BJ (cell line): Measurements from ENCODE around the gene RFTN2. TPM values are rescaled to one million over a fixed set of nuclear protein-coding genes. Genes with fewer than 3 reads are reported as not detected.

Experiments used
- CTCF ChIA-PET: fragments of 350-600 bp; formaldehyde crosslinking; extraction: SDS; loops from one replicate; lab custom pipeline; 2021; ENCODE audit warnings: antibody characterized with exemption, inconsistent platforms; lab: Yijun Ruan, JAX
- POLR2A ChIA-PET: fragments of 300-600 bp; sonication (Branson Sonifier 250); formaldehyde crosslinking; extraction: SDS; loops from one replicate; lab custom pipeline; 2021; ENCODE audit warnings: antibody characterized with exemption; lab: Charles Lee
- DNase-seq: peaks from one replicate; pipeline ENCODE4 v3.0.0-alpha.2; 2011; ENCODE audit warnings: low read depth
- H3K27me3 ChIP-seq: 2 replicates; pipeline ENCODE4 v1.6.0; 2011; ENCODE audit warnings: low read length; ENCODE audit not compliant: control insufficient read depth, insufficient read depth
- H3K36me3 ChIP-seq: 2 replicates; pipeline ENCODE4 v1.5.1; 2011; ENCODE audit warnings: low read length; ENCODE audit not compliant: control insufficient read depth, insufficient read depth
- H3K4me3 ChIP-seq: 2 replicates; pipeline ENCODE4 v1.5.1; 2011; ENCODE audit warnings: low read depth, mild to moderate bottlenecking, control low read depth, low read length
- polyA plus RNA-seq: library from polyadenylated mRNA; depleted of rRNA; stranded (reverse); fragments of >200 nt; gene quantifications from 2 replicates; pipeline ENCODE4 v1.2.3, GENCODE V29; 2011
- TF ChIP-seq, protein P1 (sequence below): IDR thresholded peaks from 2 replicates; pipeline ENCODE4 v1.5.1; 2011; ENCODE audit warnings: low read depth, mild to moderate bottlenecking, control low read depth, inconsistent platforms, low read length, moderate library complexity; ENCODE audit not compliant: insufficient read depth

The RFTN2 gene
- polyA plus RNA-seq, 1 experiment = 0.16 TPM

GRCh38 chr2:197677483-197677882, 2.1 kb upstream of the RFTN2 start:
- TF ChIP-seq, protein P1, sequence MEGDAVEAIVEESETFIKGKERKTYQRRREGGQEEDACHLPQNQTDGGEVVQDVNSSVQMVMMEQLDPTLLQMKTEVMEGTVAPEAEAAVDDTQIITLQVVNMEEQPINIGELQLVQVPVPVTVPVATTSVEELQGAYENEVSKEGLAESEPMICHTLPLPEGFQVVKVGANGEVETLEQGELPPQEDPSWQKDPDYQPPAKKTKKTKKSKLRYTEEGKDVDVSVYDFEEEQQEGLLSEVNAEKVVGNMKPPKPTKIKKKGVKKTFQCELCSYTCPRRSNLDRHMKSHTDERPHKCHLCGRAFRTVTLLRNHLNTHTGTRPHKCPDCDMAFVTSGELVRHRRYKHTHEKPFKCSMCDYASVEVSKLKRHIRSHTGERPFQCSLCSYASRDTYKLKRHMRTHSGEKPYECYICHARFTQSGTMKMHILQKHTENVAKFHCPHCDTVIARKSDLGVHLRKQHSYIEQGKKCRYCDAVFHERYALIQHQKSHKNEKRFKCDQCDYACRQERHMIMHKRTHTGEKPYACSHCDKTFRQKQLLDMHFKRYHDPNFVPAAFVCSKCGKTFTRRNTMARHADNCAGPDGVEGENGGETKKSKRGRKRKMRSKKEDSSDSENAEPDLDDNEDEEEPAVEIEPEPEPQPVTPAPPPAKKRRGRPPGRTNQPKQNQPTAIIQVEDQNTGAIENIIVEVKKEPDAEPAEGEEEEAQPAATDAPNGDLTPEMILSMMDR = no peak
- Histone ChIP-seq H3K36me3 (no peaks in the 10 kb centered on the region), H3K27me3 (no peaks in the 10 kb centered on the region), H3K4me3 (no peak overlapping the region)
- ChIA-PET CTCF (no interaction called here), POLR2A (no interaction called here)
- no peak for DNase-seq

DNA sequence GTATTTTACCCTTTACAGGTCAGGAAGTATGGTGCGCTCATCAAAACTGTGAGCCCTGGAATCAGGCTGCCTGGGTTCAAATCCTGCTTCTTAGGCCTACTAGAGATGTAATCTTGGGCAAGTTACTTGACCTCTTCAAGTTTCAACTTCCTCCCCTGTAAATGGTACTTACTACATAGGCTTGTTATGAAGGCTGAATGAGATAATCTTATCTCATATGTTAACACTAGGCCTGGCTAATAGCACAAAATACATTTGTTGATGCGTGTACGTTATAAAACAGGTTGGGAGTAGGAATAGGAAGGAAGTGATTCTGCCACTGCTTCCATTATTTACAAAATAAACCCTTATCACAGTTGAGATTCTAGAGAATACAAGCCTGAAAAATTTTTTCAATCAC, 1.7 kb upstream of the RFTN2 start:
- Histone ChIP-seq H3K36me3 (no peaks in the 10 kb centered on the region), H3K27me3 (no peaks in the 10 kb centered on the region), H3K4me3 (no peak overlapping the region)
- ChIA-PET POLR2A (no interaction called here), CTCF (no interaction called here)
- TF ChIP-seq, protein P1 = no peak
- no peak for DNase-seq

DNA sequence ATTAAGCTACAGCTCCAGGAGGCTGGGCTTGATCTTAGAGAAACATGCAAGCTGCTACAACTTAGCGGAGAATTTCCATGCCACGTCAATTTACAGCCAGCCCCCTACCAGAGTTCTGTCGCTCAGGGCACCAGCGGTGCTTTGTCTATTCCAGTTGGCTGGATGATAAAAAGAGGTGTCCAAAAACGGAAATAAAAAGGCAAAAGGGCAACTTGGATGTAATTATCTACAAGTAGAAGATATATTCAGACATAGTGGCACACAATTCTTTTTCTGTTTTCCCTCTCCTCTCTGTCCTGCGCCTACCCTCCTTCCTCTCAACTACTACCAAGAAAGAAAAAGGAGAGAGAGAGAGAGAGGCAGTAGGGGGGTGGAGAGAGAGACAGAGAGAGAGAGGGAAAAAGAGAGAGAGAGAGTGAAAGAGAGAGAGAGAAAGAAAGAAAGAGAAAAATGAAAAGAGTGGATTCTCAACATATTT, 363 bp upstream of the RFTN2 start:
- no peaks in the 10 kb centered on the region for H3K27me3 ChIP-seq
- H3K4me3 ChIP-seq = peak overlapping the region; percentile 37
- DNase-seq = no peak
- ChIA-PET CTCF (interaction anchor here (1.2 kb wide), 1 partner anchor 17 kb away, joined by 3 read pairs; no protein-coding TSS in a partner anchor), POLR2A (interaction anchor here (0.6 kb wide), 1 partner anchor 35 kb away, joined by 3 read pairs; no protein-coding TSS in a partner anchor)
- TF ChIP-seq, protein P1 = no peak
- H3K36me3 ChIP-seq = no peaks in the 10 kb centered on the region

GRCh38 chr2:197674591-197674990, 796 bp downstream of the RFTN2 start:
- POLR2A ChIA-PET = no interaction called here
- no peak for DNase-seq
- no peaks in the 10 kb centered on the region for H3K36me3 ChIP-seq
- CTCF ChIA-PET = no interaction called here
- H3K4me3 ChIP-seq = no peak overlapping the region
- no peaks in the 10 kb centered on the region for H3K27me3 ChIP-seq
- TF ChIP-seq, protein P1 = no peak

GRCh38 chr2:197674060-197674459, 1.3 kb downstream of the RFTN2 start:
- CTCF ChIA-PET = no interaction called here
- no peak for DNase-seq

More at GRCh38 chr2:197674060-197674459, 1.3 kb downstream of the RFTN2 start:
- Histone ChIP-seq H3K27me3 (no peaks in the 10 kb centered on the region), H3K36me3 (no peaks in the 10 kb centered on the region), H3K4me3 (no peak overlapping the region)
- TF ChIP-seq, protein P1 = no peak
- POLR2A ChIA-PET = no interaction called here
